LNCAP (cell line): ENCODE data around the gene RPS6KA6.

ENCODE experiments used
- TF ChIP-seq, protein P1 (sequence below): fragments of 450-650 bp; IDR thresholded peaks from 2 replicates; pipeline ENCODE4 v1.5.1; 2017; ENCODE audit warnings: mild to moderate bottlenecking

The RPS6KA6 gene

DNA sequence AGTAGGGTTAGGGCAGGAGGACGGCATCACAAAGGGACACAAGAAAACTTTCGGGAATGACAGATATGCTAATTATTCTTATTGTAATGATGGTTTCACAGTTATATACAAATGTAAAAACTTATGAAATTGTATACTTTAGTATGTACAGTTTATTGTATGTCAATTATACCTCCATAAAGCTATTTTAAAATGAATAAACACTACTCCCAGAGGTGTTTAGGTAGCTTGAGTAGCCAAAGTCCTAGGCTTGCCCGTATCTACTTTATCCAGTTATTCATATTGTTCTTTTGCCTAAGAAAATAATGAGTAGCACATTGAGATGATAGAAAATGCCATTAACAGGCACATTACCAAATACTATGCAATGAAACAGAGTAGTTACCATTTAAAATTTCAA lies 43.0 kb downstream of the RPS6KA6 start:
- TF ChIP-seq, protein P1, sequence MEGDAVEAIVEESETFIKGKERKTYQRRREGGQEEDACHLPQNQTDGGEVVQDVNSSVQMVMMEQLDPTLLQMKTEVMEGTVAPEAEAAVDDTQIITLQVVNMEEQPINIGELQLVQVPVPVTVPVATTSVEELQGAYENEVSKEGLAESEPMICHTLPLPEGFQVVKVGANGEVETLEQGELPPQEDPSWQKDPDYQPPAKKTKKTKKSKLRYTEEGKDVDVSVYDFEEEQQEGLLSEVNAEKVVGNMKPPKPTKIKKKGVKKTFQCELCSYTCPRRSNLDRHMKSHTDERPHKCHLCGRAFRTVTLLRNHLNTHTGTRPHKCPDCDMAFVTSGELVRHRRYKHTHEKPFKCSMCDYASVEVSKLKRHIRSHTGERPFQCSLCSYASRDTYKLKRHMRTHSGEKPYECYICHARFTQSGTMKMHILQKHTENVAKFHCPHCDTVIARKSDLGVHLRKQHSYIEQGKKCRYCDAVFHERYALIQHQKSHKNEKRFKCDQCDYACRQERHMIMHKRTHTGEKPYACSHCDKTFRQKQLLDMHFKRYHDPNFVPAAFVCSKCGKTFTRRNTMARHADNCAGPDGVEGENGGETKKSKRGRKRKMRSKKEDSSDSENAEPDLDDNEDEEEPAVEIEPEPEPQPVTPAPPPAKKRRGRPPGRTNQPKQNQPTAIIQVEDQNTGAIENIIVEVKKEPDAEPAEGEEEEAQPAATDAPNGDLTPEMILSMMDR = no peak

DNA sequence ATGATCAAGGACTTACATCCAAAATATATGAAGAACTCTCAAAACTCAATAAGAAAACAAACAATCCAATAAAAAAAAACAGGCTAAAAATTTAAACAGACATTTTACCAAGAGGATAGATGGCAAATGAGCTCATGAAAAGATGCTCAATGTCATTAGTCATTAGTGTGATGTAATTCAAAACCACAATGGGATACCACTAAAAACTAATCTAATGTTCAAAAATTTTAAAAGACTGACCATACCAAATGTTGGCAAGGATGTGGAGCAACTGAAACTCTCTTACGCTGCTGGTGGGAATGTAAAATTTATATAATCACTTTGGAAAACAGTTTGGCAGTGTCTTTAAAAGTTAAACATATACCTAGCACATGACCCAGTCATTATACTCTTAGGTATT lies 43.7 kb downstream of the RPS6KA6 start:
- TF ChIP-seq, protein P1 = no peak

DNA sequence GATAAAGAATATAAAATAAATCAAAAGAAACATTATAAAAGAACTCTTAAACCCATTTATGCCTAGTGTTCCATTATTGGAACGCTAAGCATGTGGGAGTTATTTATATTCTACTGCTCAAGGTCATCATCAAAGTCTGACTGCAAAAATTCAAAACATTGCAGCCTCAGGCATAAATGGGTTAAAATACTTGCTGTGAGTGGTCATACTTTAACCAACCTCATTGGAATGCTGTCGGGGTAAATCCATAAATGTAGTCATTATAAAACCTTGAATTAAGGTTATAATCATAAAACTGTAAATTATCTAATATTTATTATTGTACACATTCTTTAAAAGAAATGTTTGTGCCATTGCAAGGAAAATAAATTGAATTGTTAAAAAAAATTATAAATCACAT lies 55.0 kb downstream of the RPS6KA6 start:
- TF ChIP-seq, protein P1 = no peak

DNA sequence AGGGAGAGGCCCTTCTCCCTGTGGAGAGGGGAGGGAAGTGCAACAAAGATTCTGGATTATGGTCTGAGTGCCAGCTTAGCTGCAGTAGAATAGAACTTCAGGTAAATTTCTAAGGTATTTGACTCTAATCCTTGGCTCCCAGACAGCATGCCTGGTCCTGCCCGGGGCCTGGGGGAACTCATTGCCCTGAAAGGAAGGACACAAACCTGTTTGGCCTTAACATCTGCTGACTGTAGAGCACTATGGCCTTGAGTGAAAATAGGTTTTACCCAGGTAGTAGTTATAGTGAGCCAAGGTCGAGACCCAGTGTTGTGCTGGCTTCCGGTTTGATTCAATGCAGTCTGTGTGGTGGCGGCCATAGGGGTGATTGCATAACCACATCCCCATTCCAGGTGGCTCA lies 64.4 kb downstream of the RPS6KA6 start:
- TF ChIP-seq, protein P1 = no peak

DNA sequence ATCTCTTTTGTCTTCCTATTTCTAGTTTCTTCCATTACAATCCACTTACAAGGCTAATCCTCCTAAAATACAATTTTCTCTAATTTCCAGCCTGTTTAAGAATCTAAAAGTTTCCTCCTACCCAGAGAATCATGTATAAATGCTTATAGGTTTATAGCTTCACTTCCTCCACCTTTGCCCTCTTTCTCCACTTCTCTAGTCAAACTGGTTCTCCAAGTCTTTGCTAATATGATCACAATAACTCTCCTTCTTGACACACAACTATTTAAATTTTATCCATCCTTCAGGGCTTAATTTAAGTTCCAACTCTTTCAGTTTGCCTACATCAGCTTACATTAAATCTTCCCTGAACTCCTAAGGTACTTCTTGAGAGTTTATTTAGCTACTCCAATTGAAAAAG lies 69.2 kb downstream of the RPS6KA6 start:
- TF ChIP-seq, protein P1 = no peak

DNA sequence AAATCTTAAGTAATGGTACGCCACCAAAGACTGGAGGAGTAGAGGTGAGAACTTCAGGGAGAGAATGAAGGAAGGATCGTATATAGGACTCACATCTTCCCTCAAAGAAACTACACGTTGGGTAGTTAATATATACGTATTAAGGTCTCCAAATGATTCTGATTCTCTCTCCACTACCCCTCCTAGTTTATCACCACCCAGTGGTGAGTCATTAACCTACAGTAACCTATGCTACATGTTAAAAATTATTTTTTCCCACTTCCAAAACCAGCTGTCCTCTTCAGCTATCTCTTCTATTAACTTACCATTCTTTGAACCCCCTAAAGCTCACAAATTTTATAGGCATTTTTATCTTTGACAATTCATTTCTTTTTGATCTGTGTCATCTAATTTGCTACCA lies 69.7 kb downstream of the RPS6KA6 start:
- TF ChIP-seq, protein P1 = no peak

DNA sequence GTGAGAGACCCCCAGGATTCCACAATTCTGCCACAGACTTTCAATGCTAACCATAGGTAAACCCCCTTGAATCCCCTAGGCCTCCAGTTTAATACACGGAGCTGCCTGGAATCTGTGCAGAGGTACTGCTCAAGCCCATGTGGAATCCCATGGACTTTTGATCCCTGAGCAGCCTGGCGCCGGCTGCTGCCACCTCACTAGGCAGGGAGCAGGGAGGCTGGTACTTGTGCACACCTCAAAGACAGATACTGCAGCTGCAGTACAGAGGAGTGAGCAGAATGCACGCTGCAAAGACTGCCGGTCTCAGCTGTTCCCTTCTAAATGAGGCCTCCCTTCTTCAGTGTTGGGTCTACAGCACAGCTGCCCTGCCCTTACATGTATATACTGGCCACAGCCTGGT lies 79.4 kb downstream of the RPS6KA6 start:
- TF ChIP-seq, protein P1 = no peak

DNA sequence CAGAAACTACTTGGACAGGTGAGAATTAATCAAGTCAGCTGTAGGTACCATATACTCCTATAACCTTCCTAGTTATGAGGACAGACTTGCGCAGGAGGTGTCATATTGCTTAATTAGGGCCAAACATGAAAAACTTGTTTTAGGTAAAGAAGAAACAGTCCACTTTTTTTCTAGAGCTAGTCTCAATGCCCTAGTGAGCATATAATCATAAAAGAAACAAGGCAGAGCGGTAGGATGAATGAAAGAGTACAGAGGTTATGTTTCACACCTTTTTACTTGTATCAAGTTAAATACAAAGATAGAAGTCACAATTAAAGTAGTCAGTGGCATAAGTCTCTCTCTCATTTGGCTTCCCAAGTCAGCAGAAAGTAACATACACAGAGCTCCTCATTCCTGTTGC lies 88.9 kb downstream of the RPS6KA6 start:
- TF ChIP-seq, protein P1 = no peak
